IMR-90 (cell line): ENCODE results near the gene ZNF3. TPM values are rescaled to one million over a fixed set of nuclear protein-coding genes. Genes with fewer than 3 reads are reported as not detected.

Experiments used
- ATAC-seq: fragments of 200-7000 bp; cut with Tn5 transposase; 2 replicates; pipeline ENCODE4 v1.9.1; 2020; ENCODE audit warnings: low read depth, mild to moderate bottlenecking, moderate library complexity
- BruUV-seq: library from RNA; stranded (reverse); fragments of 400-500 nt; replicated peaks from 2 replicates; lab custom pipeline; 2021; lab: Mats Ljungman, UMichigan
- CTCF ChIA-PET: fragments of 300-600 bp; formaldehyde crosslinking; extraction: SDS; loops from one replicate; lab custom pipeline; 2021; ENCODE audit warnings: antibody characterized with exemption; lab: Yijun Ruan, JAX
- POLR2A ChIA-PET: fragments of 300-600 bp; sonication (Branson Sonifier 250); formaldehyde crosslinking; loops from one replicate; lab custom pipeline; 2022; ENCODE audit warnings: antibody characterized with exemption; ENCODE audit not compliant: unreplicated experiment; lab: Charles Lee
- DNase-seq: peaks from one replicate; pipeline ENCODE4 v3.0.0; 2013
- H2AFZ ChIP-seq: replicated peaks from 2 replicates; pipeline ENCODE3; 2013; ENCODE audit warnings: low read length, mild to moderate bottlenecking; ENCODE audit not compliant: poor library complexity
- H2AK5ac ChIP-seq: 2 replicates; pipeline ENCODE4 v1.6.1; 2013; ENCODE audit warnings: low read depth, low read length, inconsistent platforms
- H2AK9ac ChIP-seq: replicated peaks from 2 replicates; pipeline ENCODE3; 2013; ENCODE audit warnings: mild to moderate bottlenecking, low read depth, low read length, moderate library complexity; ENCODE audit not compliant: poor library complexity
- H2BK120ac ChIP-seq: 2 replicates; pipeline ENCODE4 v1.6.1; 2013; ENCODE audit warnings: low read depth, low read length, inconsistent platforms
- H2BK15ac ChIP-seq: 3 replicates; pipeline ENCODE4 v1.6.1; 2013; ENCODE audit warnings: low read depth, low read length, inconsistent platforms
- H2BK20ac ChIP-seq: 2 replicates; pipeline ENCODE4 v1.6.1; 2013; ENCODE audit warnings: low read depth, mild to moderate bottlenecking, inconsistent platforms, low read length, moderate library complexity
- H2BK5ac ChIP-seq: 2 replicates; pipeline ENCODE4 v1.6.1; 2013; ENCODE audit warnings: mild to moderate bottlenecking, low read depth, low read length, inconsistent platforms; ENCODE audit not compliant: poor library complexity, severe bottlenecking
- H3K14ac ChIP-seq: replicated peaks from 2 replicates; pipeline ENCODE4 v1.6.1; 2013; ENCODE audit warnings: low read depth, low read length, inconsistent platforms
- H3K18ac ChIP-seq: 2 replicates; pipeline ENCODE4 v1.6.1; 2013; ENCODE audit warnings: low read depth, low read length, control low read depth
- H3K23ac ChIP-seq: 2 replicates; pipeline ENCODE4 v1.6.1; 2013; ENCODE audit warnings: low read depth, low read length, inconsistent platforms
- H3K27ac ChIP-seq: 2 replicates; pipeline ENCODE4 v1.5.1; 2013; ENCODE audit warnings: mild to moderate bottlenecking, control low read depth, low read length; ENCODE audit not compliant: insufficient read depth
- H3K27me3 ChIP-seq: 2 replicates; pipeline ENCODE4 v1.6.1; 2013; ENCODE audit warnings: low read length; ENCODE audit not compliant: control insufficient read depth, insufficient read depth
- H3K36me3 ChIP-seq: 2 replicates; pipeline ENCODE4 v1.6.1; 2013; ENCODE audit warnings: low read length, mixed read lengths; ENCODE audit not compliant: control insufficient read depth, insufficient read depth
- H3K4ac ChIP-seq: 2 replicates; pipeline ENCODE4 v1.6.1; 2013; ENCODE audit warnings: low read depth, low read length, inconsistent platforms
- H3K4me1 ChIP-seq: 2 replicates; pipeline ENCODE4 v1.6.1; 2013; ENCODE audit warnings: low read length, mixed read lengths; ENCODE audit not compliant: control insufficient read depth, insufficient read depth
- H3K4me2 ChIP-seq: 2 replicates; pipeline ENCODE4 v1.6.1; 2013; ENCODE audit warnings: low read depth, mild to moderate bottlenecking, control low read depth, low read length, moderate library complexity
- H3K4me3 ChIP-seq: 2 replicates; pipeline ENCODE4 v1.5.1; 2013; ENCODE audit warnings: low read depth, mild to moderate bottlenecking, control low read depth, low read length, moderate library complexity; ENCODE audit not compliant: insufficient read depth
- H3K56ac ChIP-seq: 2 replicates; pipeline ENCODE4 v1.6.1; 2013; ENCODE audit warnings: low read length, inconsistent platforms; ENCODE audit not compliant: insufficient read depth; ENCODE audit errors: extremely low read depth
- H3K79me1 ChIP-seq, 2 experiments: 2 replicates each; pipeline ENCODE4 v1.6.1; 2013; ENCODE audit warnings: low read length in 2 of 2, inconsistent platforms in 1 of 2, low read depth in 1 of 2
- H3K9ac ChIP-seq: 2 replicates; pipeline ENCODE4 v1.6.1; 2013; ENCODE audit warnings: low read depth, low read length, control low read depth
- H3K9me1 ChIP-seq: 2 replicates; pipeline ENCODE4 v1.6.1; 2013; ENCODE audit warnings: low read length, inconsistent platforms; ENCODE audit not compliant: insufficient read depth
- H3K9me3 ChIP-seq: 2 replicates; pipeline ENCODE4 v1.6.1; 2013; ENCODE audit warnings: low read length; ENCODE audit not compliant: control insufficient read depth, insufficient read depth
- H4K20me1 ChIP-seq: 2 replicates; pipeline ENCODE4 v1.6.1; 2013; ENCODE audit warnings: low read length, inconsistent platforms; ENCODE audit not compliant: insufficient read depth
- H4K5ac ChIP-seq: 2 replicates; pipeline ENCODE4 v1.6.1; 2013; ENCODE audit warnings: mild to moderate bottlenecking, low read depth, low read length, control low read depth
- H4K8ac ChIP-seq, 2 experiments: 2 replicates each; pipeline ENCODE4 v1.6.1; 2013; ENCODE audit warnings: low read depth in 2 of 2, low read length in 2 of 2, control low read depth in 1 of 2, inconsistent platforms in 1 of 2
- H4K91ac ChIP-seq: 2 replicates; pipeline ENCODE4 v1.6.1; 2013; ENCODE audit warnings: low read depth, low read length, inconsistent platforms; ENCODE audit not compliant: insufficient read depth
- BHLHE40 ChIP-seq: fragments of 150-350 bp; IDR thresholded peaks from 2 replicates; pipeline ENCODE4 v1.6.1; 2016; ENCODE audit warnings: mild to moderate bottlenecking, low read depth, low read length
- CEBPB ChIP-seq: IDR thresholded peaks from 2 replicates; pipeline ENCODE4 v1.6.1; 2012; ENCODE audit warnings: low read depth, low read length, improper control_type of control experiment
- CHD1 ChIP-seq: IDR thresholded peaks from 2 replicates; pipeline ENCODE4 v1.6.1; 2012; ENCODE audit warnings: low read depth, low read length, improper control_type of control experiment
- FOS ChIP-seq: fragments of 150-350 bp; IDR thresholded peaks from 2 replicates; pipeline ENCODE4 v1.6.1; 2016; ENCODE audit warnings: low read depth, low read length
- MAFK ChIP-seq: IDR thresholded peaks from 2 replicates; pipeline ENCODE4 v1.6.1; 2012; ENCODE audit warnings: low read depth, low read length, improper control_type of control experiment
- MAZ ChIP-seq: IDR thresholded peaks from 2 replicates; pipeline ENCODE4 v1.6.1; 2012; ENCODE audit warnings: low read depth, mild to moderate bottlenecking, low read length, improper control_type of control experiment, moderate library complexity, borderline replicate concordance
- POLR2A ChIP-seq: IDR thresholded peaks from 2 replicates; pipeline ENCODE4 v1.6.1; 2012; ENCODE audit warnings: mild to moderate bottlenecking, low read depth, low read length
- RAD21 ChIP-seq: IDR thresholded peaks from 2 replicates; pipeline ENCODE4 v1.6.1; 2012; ENCODE audit warnings: low read length, improper control_type of control experiment
- RCOR1 ChIP-seq: IDR thresholded peaks from 2 replicates; pipeline ENCODE4 v1.6.1; 2012; ENCODE audit warnings: mild to moderate bottlenecking, low read length, improper control_type of control experiment; ENCODE audit not compliant: insufficient replicate concordance
- RFX5 ChIP-seq: IDR thresholded peaks from 2 replicates; pipeline ENCODE4 v1.8.0; 2012; ENCODE audit warnings: low read depth, mild to moderate bottlenecking, low read length, moderate library complexity
- SMC3 ChIP-seq: fragments of 150-350 bp; IDR thresholded peaks from 2 replicates; pipeline ENCODE4 v1.6.1; 2016; ENCODE audit warnings: low read depth, mild to moderate bottlenecking, antibody characterized with exemption, low read length, moderate library complexity
- WGBS, 2 experiments: methylation state at CpG; one replicate each; pipeline versions ENCODE4 v1.1.5 to v1.1.7; 2013; ENCODE audit warnings: missing lambda C conversion rate in 2 of 2; ENCODE audit not compliant: insufficient read length in 1 of 2; ENCODE audit errors: extremely low coverage in 2 of 2; 5-methylcytosine and 5-hydroxymethylcytosine counted together
- dilution Hi-C: fragments of 300-500 bp; cut with HindIII; formaldehyde crosslinking; loops from one replicate; pipeline ENCODE4 v1.14.3; 2018; ENCODE audit warnings: low sequenced_read_pairs; ENCODE audit not compliant: unreplicated experiment
- in situ Hi-C: fragments of 300-500 bp; cut with MboI; formaldehyde crosslinking; loops from 3 replicates; pipeline ENCODE4 v1.14.3; 2019; ENCODE audit warnings: low sequenced_read_pairs, inconsistent platforms, mixed read lengths
- intact Hi-C: fragments of 100-400 bp; cut with micrococcal nuclease; formaldehyde crosslinking; loops from 2 replicates; pipeline ENCODE4 v1.10.0; 2022
- polyA plus RNA-seq, 3 experiments: library from polyadenylated mRNA; depleted of rRNA; stranded (reverse); fragments of >200 nt; gene quantifications; 2 replicates each; pipeline ENCODE4 v1.2.3, GENCODE V29; 2012; ENCODE audit warnings: low replicate concordance in 1 of 3
- total RNA-seq: library from RNA; depleted of rRNA; stranded (reverse); fragments of >200 nt; gene quantifications from 2 replicates; pipeline ENCODE4 v1.2.3, GENCODE V29; 2012
- TF ChIP-seq, protein P1 (sequence below): conservative IDR thresholded peaks from 2 replicates; pipeline ENCODE4 v1.5.1; 2012; ENCODE audit warnings: mild to moderate bottlenecking, low read depth, low read length, improper control_type of control experiment
- TF ChIP-seq, protein P2 (sequence below): fragments of 150-350 bp; IDR thresholded peaks from 2 replicates; pipeline ENCODE4 v1.6.1; 2016; ENCODE audit warnings: low read depth, mild to moderate bottlenecking, low read length, moderate library complexity, borderline replicate concordance

Gene ZNF3
- total and polyA plus RNA-seq, 2 of the 4 experiments (the other 2 are of a cell fraction): 24.8 to 30.8 TPM

DNA sequence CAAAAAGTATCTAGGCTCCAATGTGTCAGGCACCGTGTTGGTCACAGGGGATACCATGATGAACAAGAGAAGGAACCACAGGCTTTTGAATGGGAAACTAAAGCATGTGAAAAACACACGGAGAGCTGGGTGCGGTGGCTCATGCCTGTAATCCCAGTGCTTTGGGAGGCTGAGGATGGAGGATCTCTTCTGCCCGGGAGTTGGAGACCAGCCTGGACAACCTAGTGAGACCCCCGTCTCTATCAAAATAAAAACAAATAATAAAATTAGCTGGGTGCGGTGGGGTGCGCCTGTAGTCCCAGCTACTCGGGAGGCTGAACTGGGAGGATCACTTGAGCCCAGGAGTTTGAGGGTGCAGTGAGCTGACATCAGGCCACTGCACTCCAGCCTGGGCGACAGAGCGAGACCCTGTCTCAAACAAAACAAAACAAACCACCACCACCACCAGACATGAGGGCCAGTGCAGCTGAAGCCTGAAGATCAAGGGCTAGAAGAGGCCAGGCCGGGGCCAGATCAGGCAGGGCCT, 6.6 kb upstream of the ZNF3 start:
- Histone ChIP-seq H3K9me1 (peaks cover 13% of the 10 kb centered on the region), H3K18ac (peak overlapping the region; percentile 98), H3K4me1 (peaks cover 18% of the 10 kb centered on the region), H4K8ac (peak overlapping the region; percentile 97 to 100), H3K9ac (peak overlapping the region; percentile 94), H3K36me3 (peaks cover 29% of the 10 kb centered on the region), H2BK15ac (peak overlapping the region; percentile 94), H2AK9ac (peak overlapping the region; percentile 98), H3K4me2 (peak overlapping the region; percentile 85), H4K20me1 (peaks cover 15% of the 10 kb centered on the region; the same call in 1 of the 2 replicates), H3K4me3 (peak overlapping the region; percentile 97), H3K79me1 (peaks cover 22 to 46% of the 10 kb centered on the region in 2 experiments), H3K23ac (peak overlapping the region; percentile 99), H2BK120ac (peak overlapping the region; percentile 99), H2AFZ (peak overlapping the region; percentile 92), H3K14ac (peak overlapping the region; percentile 97), H3K4ac (peak overlapping the region; percentile 95), H3K27me3 (no peaks in the 10 kb centered on the region), H3K27ac (peak overlapping the region; percentile 100), H4K5ac (peak overlapping the region; percentile 100), H3K9me3 (no peaks in the 10 kb centered on the region), H2AK5ac (peak overlapping the region; percentile 98), H2BK5ac (peak overlapping the region; percentile 97), H4K91ac (peak overlapping the region; percentile 96), H3K56ac (peak overlapping the region; percentile 95), H2BK20ac (peak overlapping the region; percentile 100)
- intact Hi-C loops: no loop called here
- dilution Hi-C loops: no loop called here
- no peak; the same call in none of the 2 replicates for ATAC-seq
- BruUV-seq: no TSS peak
- in situ Hi-C loops: no loop called here
- WGBS, 2 experiments: no CpG with 5 or more reads among the region's 11 CpGs
- ChIA-PET POLR2A (no interaction called here), CTCF (no interaction called here)
- TF ChIP-seq MAZ (no peak), RAD21 (no peak), SMC3 (no peak), CEBPB (no peak), RFX5 (no peak), CHD1 (no peak), BHLHE40 (no peak), MAFK (no peak), RCOR1 (no peak), POLR2A (no peak), FOS (no peak)
- TF ChIP-seq, protein P1, sequence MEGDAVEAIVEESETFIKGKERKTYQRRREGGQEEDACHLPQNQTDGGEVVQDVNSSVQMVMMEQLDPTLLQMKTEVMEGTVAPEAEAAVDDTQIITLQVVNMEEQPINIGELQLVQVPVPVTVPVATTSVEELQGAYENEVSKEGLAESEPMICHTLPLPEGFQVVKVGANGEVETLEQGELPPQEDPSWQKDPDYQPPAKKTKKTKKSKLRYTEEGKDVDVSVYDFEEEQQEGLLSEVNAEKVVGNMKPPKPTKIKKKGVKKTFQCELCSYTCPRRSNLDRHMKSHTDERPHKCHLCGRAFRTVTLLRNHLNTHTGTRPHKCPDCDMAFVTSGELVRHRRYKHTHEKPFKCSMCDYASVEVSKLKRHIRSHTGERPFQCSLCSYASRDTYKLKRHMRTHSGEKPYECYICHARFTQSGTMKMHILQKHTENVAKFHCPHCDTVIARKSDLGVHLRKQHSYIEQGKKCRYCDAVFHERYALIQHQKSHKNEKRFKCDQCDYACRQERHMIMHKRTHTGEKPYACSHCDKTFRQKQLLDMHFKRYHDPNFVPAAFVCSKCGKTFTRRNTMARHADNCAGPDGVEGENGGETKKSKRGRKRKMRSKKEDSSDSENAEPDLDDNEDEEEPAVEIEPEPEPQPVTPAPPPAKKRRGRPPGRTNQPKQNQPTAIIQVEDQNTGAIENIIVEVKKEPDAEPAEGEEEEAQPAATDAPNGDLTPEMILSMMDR: no peak
- TF ChIP-seq, protein P2, sequence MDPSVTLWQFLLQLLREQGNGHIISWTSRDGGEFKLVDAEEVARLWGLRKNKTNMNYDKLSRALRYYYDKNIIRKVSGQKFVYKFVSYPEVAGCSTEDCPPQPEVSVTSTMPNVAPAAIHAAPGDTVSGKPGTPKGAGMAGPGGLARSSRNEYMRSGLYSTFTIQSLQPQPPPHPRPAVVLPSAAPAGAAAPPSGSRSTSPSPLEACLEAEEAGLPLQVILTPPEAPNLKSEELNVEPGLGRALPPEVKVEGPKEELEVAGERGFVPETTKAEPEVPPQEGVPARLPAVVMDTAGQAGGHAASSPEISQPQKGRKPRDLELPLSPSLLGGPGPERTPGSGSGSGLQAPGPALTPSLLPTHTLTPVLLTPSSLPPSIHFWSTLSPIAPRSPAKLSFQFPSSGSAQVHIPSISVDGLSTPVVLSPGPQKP: no peak
- DNase-seq: no peak
